T-helper 17 cell (primary cell): ENCODE data around the gene FANCI. TPM values are rescaled to one million over a fixed set of nuclear protein-coding genes. Genes with fewer than 3 reads are reported as not detected.

Experiments
- ATAC-seq: fragments of 150-1000 bp; cut with Tn5 transposase; 2 replicates; pipeline ENCODE4 v1.10.0; 2021; ENCODE audit warnings: mild to moderate bottlenecking, moderate library complexity
- DNase-seq, 3 donors: peaks; one replicate each; pipeline versions ENCODE4 v3.0.0 to v3.0.0-alpha.2; 2020 to 2021
- H3K9me3 ChIP-seq: one replicate; pipeline ENCODE4 v1.7.0; 2013; ENCODE audit warnings: low read length, mild to moderate bottlenecking; ENCODE audit not compliant: control insufficient read depth, poor library complexity, severe bottlenecking
- H3K27ac Mint-ChIP-seq: one replicate; pipeline ENCODE4 v1.8.0; 2022; ENCODE audit warnings: mild to moderate bottlenecking, moderate library complexity, mixed read lengths
- H3K27me3 Mint-ChIP-seq: one replicate; pipeline ENCODE4 v1.8.0; 2022; ENCODE audit warnings: mixed read lengths
- H3K36me3 Mint-ChIP-seq: one replicate; pipeline ENCODE4 v1.8.0; 2022; ENCODE audit warnings: low read depth, mixed read lengths
- H3K4me1 Mint-ChIP-seq: one replicate; pipeline ENCODE4 v1.8.0; 2022; ENCODE audit warnings: mild to moderate bottlenecking, mixed read lengths
- H3K4me3 Mint-ChIP-seq: one replicate; pipeline ENCODE4 v1.8.0; 2022; ENCODE audit warnings: mild to moderate bottlenecking, moderate library complexity, mixed read lengths
- total RNA-seq, 4 donors: library from RNA in 2 of 4; stranded (reverse) in 2 of 4; gene quantifications; one replicate each; pipeline ENCODE4 v1.2.3 and lab custom pipeline; 2022 to 2026

The FANCI gene
- total RNA-seq, 2 donors from 2014 or later, result 12.5 to 15.2 TPM

DNA sequence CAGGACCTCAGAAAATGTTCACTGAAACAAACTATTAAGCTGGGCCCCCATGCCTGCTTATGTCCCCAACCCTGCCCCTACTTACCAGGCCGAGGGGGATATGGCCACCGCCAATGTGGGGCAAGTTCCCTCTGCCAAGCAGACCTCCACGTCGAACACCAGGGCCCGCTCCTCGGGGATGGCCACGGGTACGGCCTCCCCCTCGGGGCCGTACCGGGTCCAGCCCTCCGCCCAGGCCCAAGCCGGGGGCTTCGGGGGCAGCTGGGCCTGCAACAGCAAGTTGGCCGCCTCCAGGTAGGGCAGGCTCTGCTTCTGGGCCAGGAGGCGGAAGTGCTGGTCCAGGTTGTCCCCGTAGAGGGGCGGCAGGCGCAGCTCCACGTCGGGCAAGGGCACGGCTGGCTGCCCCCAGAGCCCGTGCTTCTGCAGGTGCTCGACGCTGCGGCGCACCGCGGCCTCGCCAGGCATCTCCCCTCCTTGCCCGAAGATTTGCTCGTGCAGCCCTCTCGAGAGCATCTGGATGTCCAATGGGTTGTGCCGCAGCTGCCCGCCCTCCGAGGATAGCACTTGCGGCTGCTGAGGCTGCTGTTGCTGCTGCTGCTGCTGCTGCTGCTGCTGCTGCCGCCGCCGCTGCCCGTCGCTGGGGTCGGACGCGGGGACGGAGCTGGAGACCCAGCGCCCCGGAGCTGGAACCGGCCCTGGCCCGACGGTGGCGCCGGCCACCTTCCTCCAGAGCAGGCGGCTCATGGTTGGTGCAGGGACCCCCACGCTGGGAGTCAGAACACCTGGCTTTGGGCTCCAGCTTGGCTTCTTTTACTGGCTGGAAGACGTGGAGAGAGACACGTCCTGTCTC lies 89.5 kb downstream of the FANCI start:
- H3K9me3 ChIP-seq, result no peaks in the 10 kb centered on the region
- DNase-seq (no peak), ATAC-seq (no peak)
- peaks cover 3% of the 10 kb centered on the region for H3K36me3 Mint-ChIP-seq
- H3K27ac Mint-ChIP-seq, result peak overlapping the region; percentile 79
- H3K4me3 Mint-ChIP-seq, result peak overlapping the region; percentile 85
- peaks cover 44% of the 10 kb centered on the region for H3K4me1 Mint-ChIP-seq
- H3K27me3 Mint-ChIP-seq, result no peaks in the 10 kb centered on the region

DNA sequence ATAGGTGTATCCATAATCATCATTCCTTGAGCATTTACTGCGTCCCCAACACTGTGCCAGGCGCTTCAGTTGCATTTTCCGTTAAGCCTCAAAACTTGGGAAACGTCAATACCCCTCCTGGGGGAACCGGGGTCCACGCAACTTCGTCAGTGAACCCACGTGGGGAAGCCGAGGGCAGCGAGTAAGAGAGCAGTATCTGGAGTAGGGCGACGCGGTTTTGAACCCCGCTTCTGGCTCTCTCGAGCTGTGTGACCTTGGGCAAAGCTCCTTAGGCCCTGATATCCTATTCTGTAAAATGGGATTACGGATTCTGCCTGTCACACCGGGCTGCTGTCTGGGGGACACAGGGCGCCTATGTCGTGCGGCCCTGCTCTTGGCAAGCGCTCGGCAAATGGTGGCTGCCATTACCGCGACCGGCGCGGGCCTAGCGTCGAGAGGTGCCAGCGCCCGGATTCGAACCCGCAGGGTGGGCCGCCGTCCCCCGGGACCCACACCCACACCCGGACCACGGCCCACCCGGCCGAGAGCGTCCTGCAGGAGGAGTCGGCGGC lies 90.3 kb downstream of the FANCI start:
- Mint-ChIP-seq H3K4me1 (peaks cover 44% of the 10 kb centered on the region), H3K4me3 (peak overlapping the region; percentile 83), H3K27ac (peak overlapping the region; percentile 94), H3K36me3 (peaks cover 3% of the 10 kb centered on the region), H3K27me3 (no peaks in the 10 kb centered on the region)
- ATAC-seq, result peak; percentile 20
- no peak for DNase-seq
- no peaks in the 10 kb centered on the region for H3K9me3 ChIP-seq

DNA sequence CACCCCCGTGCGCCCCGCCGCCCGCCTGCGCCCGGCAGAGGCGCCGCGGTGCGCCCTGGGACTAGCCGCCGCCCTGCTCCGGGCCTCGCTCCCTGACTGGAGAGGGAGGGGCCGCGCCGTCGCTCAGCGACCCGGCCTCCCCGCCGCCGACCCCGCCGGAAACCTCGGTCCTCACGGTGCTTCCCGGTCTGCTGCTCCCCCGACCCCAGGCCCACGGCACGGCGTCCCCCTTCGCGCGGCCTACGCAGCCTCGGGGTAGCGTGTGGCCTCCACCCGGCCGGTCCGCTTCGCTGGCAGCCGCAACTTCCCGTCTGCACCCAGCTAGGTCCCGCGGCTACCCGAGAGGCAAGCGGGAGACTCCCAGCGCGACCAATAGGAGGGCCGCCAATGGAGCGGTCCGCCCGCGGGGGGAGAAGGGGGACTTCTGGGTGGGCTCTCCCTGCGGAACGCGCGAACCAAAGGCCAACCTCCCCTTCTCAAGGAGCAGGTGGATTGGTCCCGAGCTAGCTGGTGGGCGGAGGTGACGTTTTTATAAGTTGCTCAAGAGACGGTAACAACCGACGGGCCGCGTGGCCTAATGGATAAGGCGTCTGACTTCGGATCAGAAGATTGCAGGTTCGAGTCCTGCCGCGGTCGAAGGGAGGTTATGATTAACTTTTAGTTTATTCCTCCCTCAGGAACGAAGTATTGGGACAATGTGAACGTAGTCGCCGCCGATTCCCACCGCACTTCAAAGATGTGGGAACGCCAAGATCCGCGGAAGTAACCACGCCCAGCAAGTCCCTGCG lies 90.9 kb downstream of the FANCI start, which contains the start of gene POLG:
Gene POLG, minus strand, starts transcription at position 315 of the 788 bp plus-strand sequence. CDS start 1,070 bp downstream, outside the sequence.
- Mint-ChIP-seq H3K36me3 (peaks cover 3% of the 10 kb centered on the region), H3K27ac (peak within 1 kb of the TSS; percentile 94), H3K27me3 (no peaks in the 10 kb centered on the region), H3K4me1 (peaks cover 37% of the 10 kb centered on the region), H3K4me3 (peak within 1 kb of the TSS; percentile 83)
- no peaks in the 10 kb centered on the region for H3K9me3 ChIP-seq
- ATAC-seq (peak; percentile 92), DNase-seq (peak; percentile 95 to 98 (median 98))

DNA sequence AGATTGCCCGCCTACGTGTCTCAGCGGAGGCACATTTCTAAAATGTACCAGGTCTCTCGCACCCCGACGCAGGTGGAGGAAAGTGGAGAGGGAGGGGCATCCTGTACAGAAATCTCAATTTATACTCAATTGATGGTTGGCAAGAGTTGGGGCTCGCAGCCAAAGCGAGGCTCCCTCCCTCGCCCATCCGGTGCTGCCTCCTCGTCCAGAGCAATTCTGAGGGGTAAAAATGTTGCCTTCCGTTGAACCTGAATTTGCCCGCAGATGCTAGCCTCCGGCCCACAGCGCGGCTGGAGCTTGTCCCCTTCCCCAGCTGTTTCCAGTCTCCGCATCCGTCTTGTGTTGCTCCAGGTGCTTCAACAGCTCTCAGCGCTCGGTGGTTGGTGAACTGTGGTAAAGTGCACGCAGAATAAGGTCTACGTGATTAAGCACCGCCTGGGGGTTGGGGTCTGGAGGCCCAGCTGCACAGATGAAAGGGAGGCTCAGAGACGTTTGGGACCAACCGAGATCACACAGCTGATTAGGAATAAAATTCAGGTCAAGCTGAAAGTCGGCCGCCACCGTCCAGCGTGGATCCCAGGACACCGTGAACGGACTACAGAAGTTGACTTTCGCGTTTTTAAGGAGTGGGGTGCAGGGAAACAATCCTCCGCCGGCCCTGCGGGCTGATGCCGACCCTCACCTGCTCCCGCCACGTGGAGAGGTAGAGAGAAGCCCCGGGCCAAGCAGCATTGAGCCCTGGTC lies 91.7 kb downstream of the FANCI start:
- ATAC-seq, result peak; percentile 12
- H3K36me3 Mint-ChIP-seq, result peaks cover 3% of the 10 kb centered on the region
- peaks cover 30% of the 10 kb centered on the region for H3K4me1 Mint-ChIP-seq

DNA sequence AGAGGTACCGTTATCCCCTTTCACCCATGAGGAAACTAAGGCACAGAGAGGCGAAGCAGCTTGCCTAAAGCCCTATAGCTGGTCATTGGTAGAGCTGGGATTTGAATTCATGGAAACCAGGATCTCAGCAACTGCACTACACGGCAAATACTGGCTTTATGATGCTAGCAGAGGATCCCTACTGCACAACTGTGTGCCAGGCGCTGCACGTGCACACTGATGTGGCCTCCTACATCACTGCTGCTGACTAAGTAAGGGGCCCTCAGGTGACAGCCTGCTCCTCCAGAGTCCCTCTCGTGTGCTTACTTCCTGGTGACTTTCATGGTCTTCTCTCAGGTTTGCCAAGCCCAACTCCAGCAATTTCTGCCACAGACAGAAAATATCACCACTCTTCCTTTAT lies 94.3 kb downstream of the FANCI start:
- Mint-ChIP-seq H3K27ac (no peak overlapping the region), H3K27me3 (no peaks in the 10 kb centered on the region), H3K36me3 (peaks cover 3% of the 10 kb centered on the region), H3K4me3 (no peak overlapping the region), H3K4me1 (peaks cover 10% of the 10 kb centered on the region)
- DNase-seq (no peak), ATAC-seq (no peak)
- no peaks in the 10 kb centered on the region for H3K9me3 ChIP-seq

More for the DNA sequence above, 91.7 kb downstream of the FANCI start:
- no peaks in the 10 kb centered on the region for H3K9me3 ChIP-seq
- H3K4me3 Mint-ChIP-seq, result peak overlapping the region; percentile 83
- H3K27ac Mint-ChIP-seq, result peak overlapping the region; percentile 94
- peak in 2 of 3 donors; percentile 29 to 30 for DNase-seq
- H3K27me3 Mint-ChIP-seq, result no peaks in the 10 kb centered on the region

DNA sequence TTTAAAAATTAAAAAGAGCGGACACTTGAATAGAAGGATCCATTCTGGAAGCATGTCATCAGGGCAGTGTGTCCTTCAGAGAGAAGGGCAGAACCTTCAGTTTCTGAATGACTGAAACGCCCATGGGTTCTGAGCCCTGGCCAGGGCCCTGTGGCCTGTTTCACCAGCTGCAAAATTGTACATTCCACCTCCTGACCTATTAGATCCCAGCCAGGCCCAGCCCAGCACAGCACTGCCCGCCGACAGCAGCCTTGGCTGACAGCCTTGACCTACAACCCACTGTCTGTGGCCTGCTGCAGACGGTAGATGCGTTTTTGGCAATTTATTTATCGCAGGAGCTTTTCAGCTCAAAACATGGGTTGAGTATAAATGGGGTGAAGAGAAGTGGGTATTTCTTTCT lies 96.8 kb downstream of the FANCI start:
- no peak for ATAC-seq
- H3K9me3 ChIP-seq, result no peaks in the 10 kb centered on the region
- no peak overlapping the region for H3K4me3 Mint-ChIP-seq
- H3K27ac Mint-ChIP-seq, result no peak overlapping the region
- peaks cover 3% of the 10 kb centered on the region for H3K4me1 Mint-ChIP-seq
- H3K27me3 Mint-ChIP-seq, result peaks cover 9% of the 10 kb centered on the region
- no peak for DNase-seq
- no peaks in the 10 kb centered on the region for H3K36me3 Mint-ChIP-seq

DNA sequence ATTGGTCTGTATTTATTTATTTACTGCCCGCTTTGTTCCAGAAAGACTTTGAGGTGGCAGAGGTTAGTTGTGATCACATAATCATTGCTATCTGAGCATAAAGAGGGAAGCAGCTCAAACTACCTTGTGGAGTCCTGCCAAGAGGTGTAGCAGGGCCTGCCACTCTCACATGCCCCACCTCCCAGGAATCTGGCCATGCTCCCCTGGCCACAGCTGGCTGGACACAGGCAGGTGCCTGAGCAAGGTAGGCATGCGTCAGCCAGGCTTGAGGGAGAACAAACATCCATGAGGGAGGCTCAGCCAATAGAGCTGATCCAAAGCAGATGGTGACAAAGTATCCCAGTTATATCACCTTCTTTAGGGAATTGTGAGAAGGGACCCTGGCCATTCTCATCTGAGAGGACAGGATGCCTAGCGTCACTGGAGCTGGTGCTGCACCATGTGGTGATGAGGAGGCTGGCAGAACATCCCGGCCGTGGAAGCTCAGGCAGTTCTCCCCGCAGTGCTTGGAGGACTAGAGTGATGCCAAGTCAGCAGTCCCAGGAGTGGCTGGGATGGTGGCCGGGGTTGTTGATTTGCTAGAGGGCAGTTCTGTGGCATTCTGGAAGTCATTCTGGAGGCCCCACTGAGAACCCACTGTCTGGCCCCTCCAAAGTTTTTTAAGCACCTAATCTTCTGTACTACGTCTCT lies 97.7 kb downstream of the FANCI start:
- H3K4me1 Mint-ChIP-seq, result peaks cover 2% of the 10 kb centered on the region
- no peak overlapping the region for H3K27ac Mint-ChIP-seq
- peaks cover 9% of the 10 kb centered on the region for H3K27me3 Mint-ChIP-seq
- DNase-seq (no peak), ATAC-seq (no peak)
- H3K4me3 Mint-ChIP-seq, result no peak overlapping the region
- no peaks in the 10 kb centered on the region for H3K36me3 Mint-ChIP-seq
- no peaks in the 10 kb centered on the region for H3K9me3 ChIP-seq

DNA sequence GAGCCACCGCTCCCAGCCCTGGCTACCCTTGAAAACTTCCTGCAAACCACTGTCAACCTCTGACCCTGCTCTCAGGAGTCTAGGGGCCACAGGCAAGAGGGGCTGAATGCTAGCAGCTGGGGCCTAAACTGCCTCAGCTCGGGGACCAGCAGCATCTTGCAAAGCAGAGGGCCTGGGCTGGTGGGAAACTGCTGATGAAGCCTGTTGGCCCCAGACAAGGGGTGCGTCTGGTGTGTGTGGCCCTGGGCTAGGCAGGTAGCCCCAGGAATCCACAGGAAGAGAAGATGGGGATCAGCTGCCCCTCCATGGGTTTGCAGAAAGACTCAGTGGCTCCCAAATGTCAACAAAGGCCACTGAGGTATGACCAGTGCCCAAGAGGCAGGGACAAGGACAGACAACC lies 99.1 kb downstream of the FANCI start:
- no peaks in the 10 kb centered on the region for H3K9me3 ChIP-seq
- H3K27me3 Mint-ChIP-seq, result peaks cover 9% of the 10 kb centered on the region
- H3K4me1 Mint-ChIP-seq, result peaks cover under 1% of the 10 kb centered on the region
- no peaks in the 10 kb centered on the region for H3K36me3 Mint-ChIP-seq
- no peak overlapping the region for H3K4me3 Mint-ChIP-seq
- no peak for DNase-seq
- no peak overlapping the region for H3K27ac Mint-ChIP-seq
- ATAC-seq, result no peak

DNA sequence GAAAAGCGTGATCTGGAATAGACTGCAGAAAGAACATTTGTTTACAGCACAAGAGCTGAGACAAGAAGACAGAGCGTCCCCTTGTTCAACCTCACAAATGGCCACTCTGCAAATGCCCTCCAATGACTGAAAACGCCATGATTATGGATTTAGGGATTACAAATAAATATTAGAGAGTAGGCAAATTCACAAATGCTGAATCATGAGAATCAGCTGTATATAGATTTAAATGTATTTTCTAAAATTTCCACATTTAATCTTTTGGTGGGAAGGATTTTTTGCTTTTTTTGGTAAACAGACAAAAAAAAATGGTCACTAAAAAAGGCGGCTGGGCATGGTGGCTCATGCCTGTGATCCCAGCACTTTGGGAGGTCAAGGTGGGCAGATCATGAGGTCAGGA lies 101.5 kb downstream of the FANCI start:
- Mint-ChIP-seq H3K4me3 (no peak overlapping the region), H3K27me3 (peaks cover 19% of the 10 kb centered on the region), H3K4me1 (peaks cover 7% of the 10 kb centered on the region), H3K27ac (no peak overlapping the region), H3K36me3 (no peaks in the 10 kb centered on the region)
- H3K9me3 ChIP-seq, result no peaks in the 10 kb centered on the region
- no peak for ATAC-seq
- no peak for DNase-seq

DNA sequence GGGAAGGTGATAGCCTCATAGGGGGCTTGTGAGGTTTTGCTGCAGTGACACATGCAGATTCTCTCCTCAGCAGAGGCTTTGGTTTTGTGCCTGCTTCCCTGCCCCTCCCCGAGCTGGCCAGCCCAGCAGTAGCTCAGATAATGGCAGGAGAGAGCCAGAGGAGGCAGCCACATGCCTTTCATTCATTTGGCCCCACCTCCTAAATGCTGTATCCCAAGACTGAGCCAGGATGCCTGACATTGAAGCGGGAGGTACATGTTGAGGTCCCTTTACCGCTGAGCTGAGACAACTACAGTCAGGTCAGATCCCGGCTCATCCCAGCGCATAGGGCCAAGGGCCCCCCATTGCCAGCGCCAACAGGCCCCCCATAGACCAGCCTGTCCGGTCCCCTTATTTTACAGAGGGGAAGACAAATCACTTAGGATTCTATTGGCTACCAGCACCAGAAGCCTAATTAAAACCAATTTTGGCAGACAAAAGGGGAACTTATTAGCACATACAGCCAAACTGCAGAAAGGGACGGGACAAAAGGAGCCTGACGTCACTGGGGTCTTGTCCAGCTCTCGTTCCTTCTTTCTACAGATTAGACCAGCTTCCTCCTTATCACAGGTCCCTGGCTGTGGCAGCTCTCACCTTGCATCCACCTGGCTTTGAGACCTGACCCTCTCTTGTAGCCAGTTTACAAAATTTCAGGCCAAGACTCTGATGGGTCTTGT lies 102.9 kb downstream of the FANCI start:
- no peak for DNase-seq
- Mint-ChIP-seq H3K27me3 (peaks cover 25% of the 10 kb centered on the region), H3K4me3 (no peak overlapping the region), H3K4me1 (peaks cover 7% of the 10 kb centered on the region), H3K27ac (no peak overlapping the region), H3K36me3 (no peaks in the 10 kb centered on the region)
- no peaks in the 10 kb centered on the region for H3K9me3 ChIP-seq
- ATAC-seq, result no peak

DNA sequence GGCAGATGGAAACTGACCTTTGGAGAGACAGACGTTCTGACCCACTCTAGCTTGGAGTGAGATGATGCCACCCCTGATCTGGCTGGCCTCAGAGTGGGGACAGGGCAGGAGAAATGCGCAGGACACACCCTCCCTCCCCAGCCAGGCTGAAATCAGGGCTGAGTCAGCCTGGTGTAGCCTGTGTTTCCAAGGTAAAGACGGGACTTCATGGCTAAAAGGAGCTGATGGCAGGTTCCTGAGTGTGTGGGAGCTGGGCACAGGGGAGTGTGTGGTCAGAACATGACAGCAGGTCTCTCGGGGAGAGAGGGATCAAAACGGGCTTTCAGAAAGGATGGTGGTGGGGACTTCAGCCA lies 105.4 kb downstream of the FANCI start:
- ATAC-seq (peak; percentile 4), DNase-seq (no peak)
- no peaks in the 10 kb centered on the region for H3K36me3 Mint-ChIP-seq
- no peak overlapping the region for H3K27ac Mint-ChIP-seq
- H3K9me3 ChIP-seq, result no peaks in the 10 kb centered on the region
- H3K4me1 Mint-ChIP-seq, result peaks cover 7% of the 10 kb centered on the region
- peak overlapping the region; percentile 53 for H3K4me3 Mint-ChIP-seq
- peaks cover 36% of the 10 kb centered on the region for H3K27me3 Mint-ChIP-seq

DNA sequence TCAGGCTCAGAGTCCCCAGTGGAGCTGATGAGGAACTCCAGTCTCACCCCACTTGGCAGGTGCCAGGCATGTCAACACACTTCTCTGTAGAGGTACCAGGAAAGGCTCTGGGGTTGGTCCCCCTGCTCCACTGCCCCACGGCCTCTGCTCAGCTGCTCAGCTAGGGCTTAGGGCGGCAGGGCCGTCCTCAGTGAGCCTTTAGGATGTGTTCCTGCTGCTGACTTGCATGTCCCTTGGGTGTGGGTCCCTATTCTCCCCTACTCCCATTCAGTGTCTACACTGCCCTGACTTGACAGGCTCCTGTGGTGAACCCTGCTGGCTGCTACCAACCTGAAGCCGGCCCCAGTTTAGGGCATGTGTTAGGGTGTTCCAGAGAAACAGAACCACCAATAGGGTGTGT lies 108.7 kb downstream of the FANCI start:
- Mint-ChIP-seq H3K27me3 (peaks cover 56% of the 10 kb centered on the region), H3K27ac (no peak overlapping the region), H3K4me1 (peaks cover 7% of the 10 kb centered on the region), H3K4me3 (no peak overlapping the region), H3K36me3 (no peaks in the 10 kb centered on the region)
- ATAC-seq, result no peak
- DNase-seq, result no peak
- H3K9me3 ChIP-seq, result no peaks in the 10 kb centered on the region
